GM21723 (cell line): ENCODE measurements around the gene NAGPA.

Experiments used
- ATAC-seq: cut with Tn5 transposase; IDR thresholded peaks from one replicate; pipeline ENCODE4 v1.9.1; 2021; ENCODE audit warnings: mild to moderate bottlenecking, moderate library complexity; ENCODE audit not compliant: unreplicated experiment

NAGPA gene

GRCh38 chr16:5031601-5032000, 2.1 kb downstream of the NAGPA start:
- no peak for ATAC-seq

- ATAC-seq, result no peak
These were observed 3.4 kb downstream of the NAGPA start for GRCh38 chr16:5030251-5030870.

- ATAC-seq, result no peak
These were observed 4.7 kb downstream of the NAGPA start for GRCh38 chr16:5028950-5029475.

- no peak for ATAC-seq
These were observed 6.0 kb downstream of the NAGPA start for GRCh38 chr16:5027575-5028235.

GRCh38 chr16:5027086-5027485, 6.6 kb downstream of the NAGPA start:
- no peak for ATAC-seq

GRCh38 chr16:5026664-5027063, 7.1 kb downstream of the NAGPA start:
- ATAC-seq, result no peak

GRCh38 chr16:5025171-5025632, 8.5 kb downstream of the NAGPA start:
- ATAC-seq, result no peak

- no peak for ATAC-seq
These were observed 9.1 kb downstream of the NAGPA start for GRCh38 chr16:5024632-5025031.

- no peak for ATAC-seq
These were observed 11.2 kb downstream of the NAGPA start for GRCh38 chr16:5022521-5022920.

- ATAC-seq, result no peak
These were observed 13.2 kb downstream of the NAGPA start for GRCh38 chr16:5020551-5020950.

GRCh38 chr16:5019775-5020174, 14.0 kb downstream of the NAGPA start:
- no peak for ATAC-seq

GRCh38 chr16:5018793-5019192, 14.9 kb downstream of the NAGPA start:
- no peak for ATAC-seq

GRCh38 chr16:5017678-5017969, 16.1 kb downstream of the NAGPA start:
- ATAC-seq, result no peak

GRCh38 chr16:5016967-5017677, 16.6 kb downstream of the NAGPA start:
- no peak for ATAC-seq

GRCh38 chr16:5015887-5016286, 17.8 kb downstream of the NAGPA start:
- no peak for ATAC-seq

GRCh38 chr16:5015351-5015750, 18.4 kb downstream of the NAGPA start:
- ATAC-seq, result no peak

- ATAC-seq, result no peak
These were observed 20.8 kb downstream of the NAGPA start for GRCh38 chr16:5012887-5013286.

- no peak for ATAC-seq
These were observed 22.1 kb downstream of the NAGPA start for GRCh38 chr16:5011637-5012036.

- ATAC-seq, result no peak
These were observed 23.0 kb downstream of the NAGPA start for GRCh38 chr16:5010576-5011329.

- no peak for ATAC-seq
These were observed 25.4 kb downstream of the NAGPA start for GRCh38 chr16:5008311-5008731.

- no peak for ATAC-seq
These were observed 26.5 kb downstream of the NAGPA start for GRCh38 chr16:5007256-5007655.
